Activated T-cell treated with anti-CD3 and anti-CD28 coated beads, Interleukin-2, amount 50 U/mL, for 24 hours (primary cell): ENCODE results near the gene CNTF.
A peak's percentile ranks its signal among the peaks of the same experiment; 100 is the strongest.

Source experiments
- DNase-seq: peaks from one replicate; pipeline ENCODE4 v3.0.0-alpha.2; 2020
- H3K27ac Mint-ChIP-seq: 2 replicates; pipeline ENCODE4 v1.8.0; 2020; ENCODE audit warnings: mild to moderate bottlenecking, mixed read lengths
- H3K27me3 Mint-ChIP-seq: 2 replicates; pipeline ENCODE4 v1.8.0; 2020; ENCODE audit warnings: mixed read lengths
- H3K36me3 Mint-ChIP-seq: 2 replicates; pipeline ENCODE4 v1.8.0; 2020; ENCODE audit warnings: low read depth, mixed read lengths
- H3K4me1 Mint-ChIP-seq: 2 replicates; pipeline ENCODE4 v1.8.0; 2020; ENCODE audit warnings: low read depth, mixed read lengths
- H3K4me3 Mint-ChIP-seq: 2 replicates; pipeline ENCODE4 v1.8.0; 2020; ENCODE audit warnings: mild to moderate bottlenecking, moderate library complexity, mixed read lengths
- H3K9me3 Mint-ChIP-seq: 2 replicates; pipeline ENCODE4 v1.8.0; 2020; ENCODE audit warnings: mixed read lengths

Gene CNTF

DNA sequence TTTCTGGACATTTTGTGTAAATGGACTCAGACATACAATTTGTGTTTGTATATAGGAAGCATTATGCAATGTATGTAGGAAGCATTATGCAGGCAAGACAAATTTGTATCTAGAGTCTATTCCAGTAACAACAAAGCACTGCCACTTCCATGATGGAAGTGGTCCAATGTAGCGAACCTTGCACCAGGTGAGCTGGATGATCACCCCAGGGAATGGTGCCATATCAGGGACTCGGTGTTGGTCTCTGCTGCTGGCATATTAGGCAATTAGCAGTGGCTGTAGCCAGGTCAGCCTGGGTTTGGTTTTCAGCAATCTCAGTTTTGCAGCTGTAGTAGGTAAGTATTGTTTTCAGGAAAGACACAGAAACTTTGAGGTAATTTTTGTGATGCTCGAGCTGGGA, 30.8 kb upstream of the CNTF start:
- H3K27ac Mint-ChIP-seq: peak overlapping the region; percentile 80
- DNase-seq: no peak
- no peaks in the 10 kb centered on the region for H3K9me3 Mint-ChIP-seq
- H3K27me3 Mint-ChIP-seq: no peaks in the 10 kb centered on the region
- peaks cover 94% of the 10 kb centered on the region for H3K36me3 Mint-ChIP-seq
- H3K4me1 Mint-ChIP-seq: peaks cover 83% of the 10 kb centered on the region
- H3K4me3 Mint-ChIP-seq: no peak overlapping the region

DNA sequence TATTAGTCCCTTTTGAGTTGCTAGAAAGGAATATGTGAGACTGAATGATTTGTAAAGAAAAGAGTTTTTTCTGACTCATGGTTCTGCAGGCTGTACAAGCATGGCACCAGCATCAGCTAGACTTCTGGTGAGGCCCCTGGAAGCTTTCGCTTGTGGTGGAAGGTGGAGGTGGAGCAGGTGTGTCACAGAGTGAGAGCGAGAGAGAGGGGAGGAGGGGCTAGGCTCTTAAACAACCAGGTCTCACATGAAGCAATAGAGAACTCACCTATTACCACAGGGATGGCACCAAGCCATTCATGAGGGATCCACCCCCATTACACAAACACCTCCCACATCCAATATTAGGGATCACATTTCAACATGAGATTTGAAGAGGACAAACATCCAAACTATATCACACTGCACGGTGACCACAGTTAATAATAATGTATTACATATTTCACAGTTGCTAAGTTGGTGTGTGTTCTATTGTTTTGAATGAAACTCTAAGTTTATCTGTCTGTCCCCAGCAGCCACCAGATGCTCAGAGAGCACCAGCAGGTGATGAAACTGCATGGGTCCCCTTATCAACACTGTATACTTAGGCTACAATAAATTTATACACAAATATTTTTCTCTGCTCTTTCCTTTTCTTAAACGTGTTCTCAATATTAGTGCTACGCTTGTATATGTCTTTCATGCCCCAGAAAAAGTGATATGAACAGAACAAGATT, 29.5 kb upstream of the CNTF start:
- Mint-ChIP-seq H3K4me1 (peaks cover 84% of the 10 kb centered on the region), H3K27me3 (no peaks in the 10 kb centered on the region), H3K36me3 (peaks cover 89% of the 10 kb centered on the region), H3K9me3 (no peaks in the 10 kb centered on the region), H3K4me3 (no peak overlapping the region), H3K27ac (peak overlapping the region; percentile 79)
- peak; percentile 60 for DNase-seq

DNA sequence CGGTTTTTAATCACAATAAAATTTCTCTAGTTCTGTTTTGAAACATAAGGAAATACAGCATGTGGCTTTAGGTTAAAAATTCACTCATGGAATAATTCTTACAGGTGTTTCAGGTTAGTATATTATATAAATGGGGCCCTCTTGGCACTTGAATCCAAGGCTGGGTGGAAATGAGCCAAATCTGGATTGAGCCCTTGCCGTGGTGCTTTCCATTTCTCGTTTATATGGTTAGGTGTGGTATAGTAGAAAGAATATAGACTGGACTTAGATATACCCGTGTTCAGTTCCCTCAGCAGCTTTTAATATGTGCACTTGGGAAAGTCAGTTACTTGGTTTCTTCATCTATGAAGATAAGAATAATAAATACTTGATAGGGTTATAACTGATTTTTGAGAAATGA, 27.6 kb upstream of the CNTF start:
- Mint-ChIP-seq H3K4me1 (peaks cover 94% of the 10 kb centered on the region), H3K27ac (no peak overlapping the region), H3K4me3 (no peak overlapping the region), H3K36me3 (peaks cover 91% of the 10 kb centered on the region), H3K27me3 (no peaks in the 10 kb centered on the region), H3K9me3 (no peaks in the 10 kb centered on the region)
- DNase-seq: no peak

DNA sequence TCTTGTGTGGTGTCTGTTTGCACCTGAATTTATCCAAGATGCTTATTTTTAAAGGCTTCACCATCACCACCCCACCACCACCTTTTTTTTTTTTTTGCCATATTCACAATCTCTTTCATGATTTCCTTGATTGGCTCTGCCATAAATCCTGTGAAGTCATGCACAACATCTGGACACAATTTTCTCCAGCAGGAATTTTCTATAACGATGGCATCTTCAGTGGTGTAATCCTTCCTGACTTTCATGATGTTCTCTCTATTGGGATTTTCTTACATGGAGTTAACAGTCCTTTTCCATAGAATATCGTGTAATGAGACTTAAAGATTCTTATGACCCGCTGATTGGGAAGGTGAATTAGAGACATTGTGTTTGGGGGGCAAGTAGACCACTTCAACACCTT, 25.8 kb upstream of the CNTF start:
- H3K9me3 Mint-ChIP-seq: no peaks in the 10 kb centered on the region
- peak overlapping the region; percentile 90 for H3K27ac Mint-ChIP-seq
- no peaks in the 10 kb centered on the region for H3K27me3 Mint-ChIP-seq
- no peak overlapping the region for H3K4me3 Mint-ChIP-seq
- H3K4me1 Mint-ChIP-seq: peaks cover 94% of the 10 kb centered on the region
- DNase-seq: no peak
- peaks cover 90% of the 10 kb centered on the region for H3K36me3 Mint-ChIP-seq

DNA sequence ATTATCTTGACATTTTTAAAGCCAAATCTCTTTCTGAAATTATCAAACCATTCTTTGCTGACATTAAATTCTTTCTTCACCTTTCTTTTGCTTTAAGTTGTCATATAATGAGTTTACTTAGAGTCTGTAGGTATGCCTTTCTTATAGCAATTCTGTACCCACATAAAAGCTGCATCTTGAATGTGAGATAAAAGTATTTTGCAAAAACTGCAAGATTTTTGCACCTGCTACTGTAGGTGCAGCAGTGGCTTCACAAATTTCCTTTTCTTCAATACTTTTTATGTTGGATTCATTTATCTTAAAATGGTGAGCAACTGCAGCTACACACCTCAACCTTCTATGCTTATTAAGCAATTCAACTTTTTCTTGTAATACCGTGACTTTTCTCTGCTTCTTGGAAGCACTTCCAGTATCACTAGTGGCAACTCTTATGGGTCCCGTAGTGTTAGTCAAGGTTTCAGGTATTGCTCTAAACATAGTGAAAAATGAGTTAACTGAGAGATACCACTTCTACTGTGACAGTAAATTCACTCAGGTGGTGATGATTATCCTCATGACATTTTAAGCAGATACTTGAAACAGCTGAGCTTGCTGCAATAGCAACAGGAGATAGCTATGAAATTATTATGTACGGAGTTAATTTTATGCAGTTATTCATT, 24.9 kb upstream of the CNTF start:
- peak overlapping the region; percentile 37 for H3K4me3 Mint-ChIP-seq
- H3K4me1 Mint-ChIP-seq: peaks cover 93% of the 10 kb centered on the region
- H3K27ac Mint-ChIP-seq: peak overlapping the region; percentile 90
- H3K9me3 Mint-ChIP-seq: no peaks in the 10 kb centered on the region
- no peaks in the 10 kb centered on the region for H3K27me3 Mint-ChIP-seq
- no peak for DNase-seq
- H3K36me3 Mint-ChIP-seq: peaks cover 90% of the 10 kb centered on the region

DNA sequence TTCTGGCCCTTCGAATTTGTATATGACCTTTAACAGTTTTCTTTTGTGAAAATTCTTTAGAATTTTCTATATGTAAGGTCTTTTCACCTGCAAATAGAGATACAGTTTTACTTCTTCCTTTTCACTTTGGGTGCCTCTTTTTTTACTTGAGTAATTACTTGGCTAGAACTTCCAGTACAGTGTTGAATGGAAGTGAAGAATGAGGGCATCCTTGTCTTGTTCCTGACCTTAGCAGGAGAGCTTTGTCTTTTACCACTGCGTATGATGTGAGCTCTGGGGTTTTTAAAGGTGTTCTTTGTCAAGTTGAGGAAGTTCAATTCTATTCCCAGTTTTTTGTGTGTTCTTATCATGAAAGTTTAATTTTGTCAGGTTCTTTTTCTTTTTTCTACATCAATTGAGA, 22.0 kb upstream of the CNTF start:
- Mint-ChIP-seq H3K36me3 (peaks cover 91% of the 10 kb centered on the region), H3K4me3 (no peak overlapping the region), H3K27me3 (no peaks in the 10 kb centered on the region), H3K4me1 (peaks cover 95% of the 10 kb centered on the region), H3K27ac (peak overlapping the region; percentile 38), H3K9me3 (no peaks in the 10 kb centered on the region)
- no peak for DNase-seq

DNA sequence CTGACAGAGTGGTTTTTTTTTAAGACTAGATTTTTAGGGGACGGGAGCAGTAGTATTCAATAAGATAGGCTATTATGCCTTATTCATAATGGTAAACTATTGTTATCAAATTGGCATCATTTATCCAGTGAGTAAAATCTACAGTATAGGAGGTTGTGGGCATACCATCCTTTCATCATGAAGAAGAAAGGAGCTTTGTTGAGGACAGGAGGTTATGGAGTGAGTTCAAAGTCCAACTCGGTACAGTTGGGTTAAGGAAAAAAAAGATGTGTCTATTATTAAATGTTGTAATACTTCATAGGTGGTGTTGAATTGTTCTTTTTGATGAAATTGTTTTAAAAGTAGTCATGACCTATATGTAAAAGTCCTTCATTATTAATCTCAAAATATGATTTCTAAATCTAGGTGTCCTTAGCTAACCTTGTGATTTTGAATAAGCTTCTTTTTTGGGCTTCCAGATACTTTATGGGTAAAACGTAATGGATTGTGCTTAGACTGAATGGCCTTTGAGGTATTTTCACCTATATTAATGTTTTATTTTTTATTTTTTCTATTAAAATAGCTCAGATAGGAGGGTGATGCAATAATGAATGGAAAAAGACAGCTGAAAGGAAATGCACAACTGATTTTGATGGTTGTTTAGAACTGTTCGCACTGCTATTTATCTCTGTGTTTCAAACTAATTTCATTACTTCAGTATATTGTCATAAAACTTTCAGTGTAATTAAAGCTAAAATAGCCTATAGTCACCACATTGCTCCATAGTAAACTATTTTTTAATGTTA, 15.3 kb upstream of the CNTF start:
- Mint-ChIP-seq H3K4me3 (no peak overlapping the region), H3K36me3 (peaks cover 84% of the 10 kb centered on the region), H3K4me1 (peaks cover 71% of the 10 kb centered on the region), H3K27me3 (no peaks in the 10 kb centered on the region), H3K27ac (peak overlapping the region; percentile 65), H3K9me3 (no peaks in the 10 kb centered on the region)
- no peak for DNase-seq

DNA sequence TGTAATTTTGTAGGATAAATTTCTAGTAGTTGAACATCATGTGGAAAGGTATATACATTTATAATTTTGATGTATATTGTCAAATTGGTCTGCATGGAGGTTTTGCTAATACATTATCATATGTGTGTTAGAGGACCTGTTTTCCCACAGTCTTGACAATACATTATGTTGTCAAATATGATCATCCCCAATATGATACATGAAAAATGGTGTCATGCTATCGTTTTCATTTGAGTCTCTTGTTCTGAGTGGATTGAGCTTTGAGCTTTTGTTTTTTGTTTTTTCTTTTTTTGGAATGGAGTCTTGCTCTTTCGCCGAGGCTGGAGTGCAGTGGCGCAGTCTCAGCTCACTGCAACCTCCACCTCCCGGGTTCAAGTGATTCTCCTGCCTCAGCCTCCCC, 14.1 kb upstream of the CNTF start:
- Mint-ChIP-seq H3K36me3 (peaks cover 84% of the 10 kb centered on the region), H3K27ac (peak overlapping the region; percentile 40)

DNA sequence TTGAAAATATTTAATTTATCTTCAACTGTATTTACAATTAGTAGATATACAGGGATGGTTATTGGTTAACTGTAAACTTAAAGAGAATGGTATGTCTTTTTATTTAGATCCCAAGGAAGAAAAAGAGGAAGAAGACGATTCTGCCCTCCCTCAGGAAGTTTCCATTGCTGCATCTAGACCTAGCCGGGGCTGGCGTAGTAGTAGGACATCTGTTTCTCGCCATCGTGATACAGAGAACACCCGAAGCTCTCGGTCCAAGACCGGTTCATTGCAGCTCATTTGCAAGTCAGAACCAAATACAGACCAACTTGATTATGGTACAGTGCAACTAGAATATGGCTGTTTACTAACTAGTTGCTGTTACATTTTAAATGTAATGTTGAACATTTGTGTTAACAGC, 12.7 kb upstream of the CNTF start:
- no peak for DNase-seq
- Mint-ChIP-seq H3K4me1 (peaks cover 66% of the 10 kb centered on the region), H3K27me3 (no peaks in the 10 kb centered on the region), H3K4me3 (no peak overlapping the region), H3K27ac (no peak overlapping the region), H3K36me3 (peaks cover 85% of the 10 kb centered on the region), H3K9me3 (no peaks in the 10 kb centered on the region)

More for the DNA sequence above, 14.1 kb upstream of the CNTF start:
- no peak for DNase-seq
- no peak overlapping the region for H3K4me3 Mint-ChIP-seq
- no peaks in the 10 kb centered on the region for H3K27me3 Mint-ChIP-seq
- no peaks in the 10 kb centered on the region for H3K9me3 Mint-ChIP-seq
- H3K4me1 Mint-ChIP-seq: peaks cover 72% of the 10 kb centered on the region

DNA sequence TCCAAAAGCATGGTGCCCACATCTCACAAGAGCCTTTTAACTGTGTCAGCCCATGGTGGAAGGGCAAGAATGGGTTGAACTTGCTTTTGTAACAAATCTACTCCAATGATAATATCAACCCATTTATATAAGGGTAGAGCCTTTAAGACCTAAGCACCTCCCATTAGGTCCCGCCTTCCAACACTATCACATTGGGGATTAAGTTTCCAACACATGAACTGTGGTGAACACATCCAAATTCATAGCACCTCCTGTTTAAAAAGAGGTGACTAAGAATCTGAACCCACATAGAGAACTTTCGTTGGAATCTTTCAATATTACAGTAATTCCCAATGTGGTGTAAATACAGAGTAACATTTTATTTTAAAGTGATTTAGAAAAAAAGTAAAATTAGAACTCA, 9.2 kb upstream of the CNTF start:
- no peaks in the 10 kb centered on the region for H3K9me3 Mint-ChIP-seq
- peaks cover 99% of the 10 kb centered on the region for H3K36me3 Mint-ChIP-seq
- no peak for DNase-seq
- peak overlapping the region; percentile 52 for H3K27ac Mint-ChIP-seq
- H3K4me3 Mint-ChIP-seq: no peak overlapping the region
- no peaks in the 10 kb centered on the region for H3K27me3 Mint-ChIP-seq
- peaks cover 48% of the 10 kb centered on the region for H3K4me1 Mint-ChIP-seq

DNA sequence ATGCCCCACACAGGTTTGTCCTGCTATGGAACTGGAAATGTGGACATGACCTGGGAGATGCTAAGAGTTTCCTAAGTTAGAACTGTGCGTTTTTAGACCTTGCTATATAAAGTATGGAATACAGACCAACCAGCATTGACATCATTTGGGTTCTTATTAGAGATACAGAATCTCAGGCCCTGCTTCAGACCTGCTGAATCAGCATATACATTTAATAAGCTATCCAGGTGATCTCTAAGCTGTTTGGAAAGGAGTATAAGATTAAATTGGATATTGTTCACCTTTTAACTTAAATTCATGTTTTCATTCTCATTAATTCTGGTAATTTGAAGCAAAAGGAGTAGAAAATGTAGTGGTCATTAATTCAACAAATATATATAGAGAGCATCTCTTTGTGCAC, 6.9 kb upstream of the CNTF start:
- Mint-ChIP-seq H3K9me3 (no peaks in the 10 kb centered on the region), H3K27ac (peak overlapping the region; percentile 27), H3K4me1 (peaks cover 44% of the 10 kb centered on the region), H3K4me3 (no peak overlapping the region), H3K36me3 (peaks cover 99% of the 10 kb centered on the region), H3K27me3 (no peaks in the 10 kb centered on the region)
- DNase-seq: no peak

DNA sequence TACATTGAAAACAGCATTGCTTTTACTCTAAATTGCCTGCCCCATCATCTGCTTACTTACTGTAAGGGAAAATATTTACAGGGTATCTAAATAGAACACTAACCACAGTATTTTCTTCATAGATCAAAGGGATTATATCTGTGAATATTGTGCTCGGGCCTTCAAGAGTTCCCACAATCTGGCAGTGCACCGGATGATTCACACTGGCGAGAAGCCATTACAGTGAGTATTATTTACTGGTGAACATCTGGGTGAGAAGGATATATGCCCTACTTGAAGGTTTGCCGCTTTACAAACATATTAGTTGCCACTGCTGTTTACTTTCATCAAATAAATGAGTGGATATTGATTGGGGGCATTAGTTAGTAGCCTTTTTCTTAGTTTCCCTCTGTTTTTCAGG, 5.9 kb upstream of the CNTF start:
- Mint-ChIP-seq H3K27me3 (no peaks in the 10 kb centered on the region), H3K4me3 (no peak overlapping the region), H3K36me3 (peaks cover 97% of the 10 kb centered on the region), H3K4me1 (peaks cover 42% of the 10 kb centered on the region), H3K27ac (peak overlapping the region; percentile 29), H3K9me3 (no peaks in the 10 kb centered on the region)
- no peak for DNase-seq

DNA sequence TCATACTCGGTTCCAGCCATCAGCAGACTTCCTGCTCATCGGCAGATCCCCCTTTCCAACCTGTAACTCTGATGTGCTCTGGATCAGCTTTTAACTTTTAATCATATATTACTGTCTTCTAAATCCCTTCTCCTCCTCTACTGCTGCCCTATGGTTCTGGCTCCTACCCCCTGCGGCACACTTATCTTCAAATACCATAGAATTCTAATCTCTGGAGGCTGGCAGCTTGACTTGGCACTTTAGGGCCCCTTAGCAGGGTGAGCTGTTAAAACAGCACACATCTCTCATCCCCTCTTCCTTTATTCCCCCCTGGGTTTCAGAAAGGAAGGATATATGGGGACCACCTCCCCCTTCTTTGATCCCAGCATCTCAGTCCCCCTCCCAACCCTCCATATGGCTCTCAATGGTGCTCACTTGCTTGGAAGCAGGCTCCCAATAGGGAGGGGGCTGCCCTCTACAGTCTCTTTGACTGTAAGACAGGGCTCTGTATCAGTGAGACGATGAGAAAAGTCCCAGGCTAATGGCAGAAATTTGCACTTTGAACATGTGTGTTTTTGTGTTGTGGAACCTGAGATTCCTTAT, 4.4 kb upstream of the CNTF start:
- H3K27me3 Mint-ChIP-seq: no peaks in the 10 kb centered on the region
- peaks cover 42% of the 10 kb centered on the region for H3K4me1 Mint-ChIP-seq
- no peaks in the 10 kb centered on the region for H3K9me3 Mint-ChIP-seq
- H3K4me3 Mint-ChIP-seq: no peak overlapping the region
- DNase-seq: no peak
- H3K27ac Mint-ChIP-seq: peak overlapping the region; percentile 80
- H3K36me3 Mint-ChIP-seq: peaks cover 97% of the 10 kb centered on the region

DNA sequence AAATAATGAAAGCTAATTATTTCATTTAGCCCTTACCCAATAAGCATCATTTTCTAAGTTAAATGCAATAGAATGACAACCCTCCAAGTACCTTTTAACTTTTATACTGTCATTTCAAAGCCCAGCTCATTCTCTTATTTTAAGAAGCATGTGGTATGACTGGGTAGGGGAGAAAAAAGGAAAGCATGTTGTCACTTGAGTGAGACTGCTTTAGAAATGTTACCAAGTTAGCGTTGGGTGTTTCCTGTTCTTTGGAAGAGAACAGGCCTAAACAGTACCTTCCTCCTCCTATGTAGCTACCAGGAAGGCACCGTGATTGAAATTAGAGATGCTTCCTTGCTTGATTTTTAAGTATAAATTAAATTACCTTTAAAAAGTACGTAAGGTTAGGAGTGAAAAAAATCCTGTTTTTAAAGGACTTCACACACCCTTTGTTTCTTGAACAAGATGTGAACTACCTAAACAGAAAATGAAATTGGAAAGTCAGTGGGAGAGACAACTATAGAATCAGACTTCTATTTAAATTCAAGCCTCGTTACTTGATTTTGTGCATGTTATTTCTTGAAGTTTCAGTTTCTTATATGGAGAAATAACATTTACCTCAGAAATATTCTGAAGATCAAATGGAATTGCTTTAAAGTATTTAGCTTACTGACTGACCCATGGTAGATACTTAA, 741 bp upstream of the CNTF start:
- peak overlapping the region; percentile 55 for H3K27ac Mint-ChIP-seq
- no peaks in the 10 kb centered on the region for H3K27me3 Mint-ChIP-seq
- DNase-seq: no peak
- no peaks in the 10 kb centered on the region for H3K9me3 Mint-ChIP-seq
- H3K4me1 Mint-ChIP-seq: peaks cover 38% of the 10 kb centered on the region
- H3K4me3 Mint-ChIP-seq: no peak overlapping the region
- peaks cover 94% of the 10 kb centered on the region for H3K36me3 Mint-ChIP-seq
